Fibroblast of skin of scalp (primary cell): ENCODE measurements around the gene SFTPA1. TPM values are rescaled to one million over a fixed set of nuclear protein-coding genes. Genes with fewer than 3 reads are reported as not detected.
"Not testable (repeated sequence)": the region's sequence is repeated elsewhere in the genome, so short reads cannot be mapped to it uniquely, and the experiment has no call there.

ENCODE experiments used
- DNase-seq: peaks from one replicate; pipeline ENCODE4 v3.0.0-alpha.2; 2013
- polyA plus RNA-seq, 2 experiments: library from polyadenylated mRNA; unstranded; fragments of 120-200 nt; gene quantifications; one replicate each; pipeline ENCODE4 v1.2.1, GENCODE V29; 2013; ENCODE audit not compliant: insufficient read length in 2 of 2

The SFTPA1 gene
- not detected for polyA plus RNA-seq (2013, experiment 1 of 2; ENCODE audit: insufficient read length)
- not detected for polyA plus RNA-seq (2013, experiment 2 of 2; ENCODE audit: insufficient read length)

GRCh38 chr10:79610601-79611191, at the start of gene SFTPA1:
Gene SFTPA1, plus strand, starts transcription at chr10:79610939. Its CDS starts 887 bp downstream, at chr10:79611826.
- no peak for DNase-seq

DNA sequence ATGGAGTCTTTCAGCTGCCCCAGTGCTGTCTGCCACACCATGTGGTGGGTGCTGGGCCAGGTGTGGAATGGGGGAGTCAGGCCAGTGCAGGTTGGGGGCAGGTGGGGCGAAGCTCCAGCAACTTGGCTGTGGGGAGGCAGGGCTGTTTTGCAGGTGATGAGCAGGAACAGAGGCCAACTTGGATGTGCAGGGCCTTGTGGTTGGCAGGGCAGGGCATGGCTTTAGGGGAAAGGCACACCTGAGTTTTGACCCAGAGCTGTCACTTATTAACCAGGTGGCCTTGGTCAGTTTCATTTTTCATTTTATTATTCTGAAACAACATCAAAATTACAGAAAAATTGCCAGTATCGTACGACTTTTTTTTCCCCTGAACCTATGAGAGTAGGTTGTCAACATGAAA, 49.5 kb upstream of the SFTPA1 start:
- no peak for DNase-seq

DNA sequence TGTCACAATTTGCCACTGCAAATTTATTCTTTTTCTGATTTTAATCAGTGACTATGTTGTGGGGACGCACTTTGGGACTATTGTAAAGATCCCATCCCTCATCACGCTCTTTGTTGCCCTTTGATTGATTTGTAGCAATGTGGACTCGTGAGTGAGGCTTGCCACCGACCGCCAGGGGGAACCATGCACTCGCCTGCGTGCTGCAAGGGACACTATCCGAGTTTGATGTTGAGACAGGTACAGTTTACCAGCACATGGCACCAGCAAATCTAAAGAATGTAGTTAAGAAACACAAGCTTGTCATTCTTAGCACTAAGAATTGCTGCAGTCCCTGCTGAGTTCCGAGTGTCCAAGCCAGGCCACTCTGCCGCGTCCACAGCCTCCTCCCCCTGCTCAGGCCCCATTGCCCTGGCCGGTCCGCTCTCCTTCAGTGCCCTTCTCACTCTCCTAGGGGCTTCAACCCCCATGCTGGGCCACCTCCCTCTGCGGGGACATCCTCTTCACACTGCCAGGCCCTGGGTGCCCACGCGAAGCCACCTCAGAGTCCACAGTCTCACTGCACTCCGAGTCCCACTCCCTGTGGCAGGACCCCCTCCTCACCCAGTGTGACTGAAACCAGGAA, 48.5 kb upstream of the SFTPA1 start:
- peak; percentile 64 for DNase-seq

- DNase-seq: no peak
These were observed 47.3 kb upstream of the SFTPA1 start for GRCh38 chr10:79563426-79563825.

GRCh38 chr10:79570624-79571023, 40.1 kb upstream of the SFTPA1 start:
- DNase-seq: not testable (repeated sequence)

DNA sequence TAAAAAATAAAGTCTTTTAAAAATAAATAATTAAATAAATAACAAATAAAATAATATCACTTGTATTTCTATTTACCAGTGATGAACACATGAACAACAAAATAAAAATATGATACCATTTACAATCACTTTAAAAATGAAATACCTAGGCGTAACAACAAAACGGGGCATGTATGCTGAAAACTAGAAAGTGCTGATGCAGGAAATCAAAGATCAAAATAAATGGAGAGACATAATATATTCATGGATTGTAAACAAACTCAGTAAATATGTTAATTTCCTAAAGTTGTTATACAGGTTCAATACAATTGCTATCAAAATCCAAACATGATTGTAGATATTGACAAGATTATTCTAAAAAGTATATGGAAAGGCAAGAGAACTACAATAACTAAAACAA, 31.4 kb upstream of the SFTPA1 start:
- DNase-seq: no peak

DNA sequence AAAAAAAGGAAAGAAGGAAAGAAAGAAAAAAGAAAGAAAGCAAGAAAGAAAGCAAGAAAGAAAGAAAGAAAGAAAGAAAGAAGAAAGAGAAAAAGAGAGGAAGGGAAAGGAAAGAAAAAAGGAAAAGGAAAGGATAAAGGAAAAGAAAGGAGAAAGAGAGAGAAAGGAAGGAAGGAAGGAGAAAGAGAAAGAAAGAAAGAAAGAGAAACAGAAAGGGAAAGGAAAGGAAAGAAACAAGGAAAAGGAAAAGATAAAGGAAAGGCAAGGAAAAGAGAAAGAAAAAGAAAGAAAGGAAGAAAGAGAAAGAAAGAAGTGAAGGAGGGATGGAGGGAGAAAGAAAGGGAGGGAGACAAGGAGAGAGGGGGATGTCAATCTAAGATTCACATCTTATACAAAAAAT, 29.7 kb upstream of the SFTPA1 start:
- no peak for DNase-seq

DNA sequence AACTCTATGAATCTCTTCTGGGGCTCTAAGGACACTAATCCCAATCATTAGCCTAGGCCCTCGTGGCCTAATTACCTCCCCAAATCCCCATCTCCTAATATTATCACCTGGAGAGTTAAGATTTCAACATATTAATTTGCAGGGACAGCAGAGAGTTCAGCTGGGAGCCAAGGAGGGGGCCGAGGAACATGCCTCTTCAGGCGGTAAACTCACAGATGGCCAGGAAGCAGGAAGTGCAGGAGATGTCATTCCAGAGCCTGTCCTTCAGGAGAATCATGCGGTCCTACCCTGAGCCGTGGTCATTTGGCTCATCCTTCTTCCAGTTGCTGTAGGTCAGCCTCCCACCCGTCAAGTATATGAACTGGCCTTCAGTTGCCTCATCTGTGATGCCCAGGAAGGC, 28.6 kb upstream of the SFTPA1 start:
- no peak for DNase-seq

- not testable (repeated sequence) for DNase-seq
These were observed 27.8 kb upstream of the SFTPA1 start for GRCh38 chr10:79582954-79583353.

- no peak for DNase-seq
These were observed 27.2 kb upstream of the SFTPA1 start for GRCh38 chr10:79583488-79584024.

DNA sequence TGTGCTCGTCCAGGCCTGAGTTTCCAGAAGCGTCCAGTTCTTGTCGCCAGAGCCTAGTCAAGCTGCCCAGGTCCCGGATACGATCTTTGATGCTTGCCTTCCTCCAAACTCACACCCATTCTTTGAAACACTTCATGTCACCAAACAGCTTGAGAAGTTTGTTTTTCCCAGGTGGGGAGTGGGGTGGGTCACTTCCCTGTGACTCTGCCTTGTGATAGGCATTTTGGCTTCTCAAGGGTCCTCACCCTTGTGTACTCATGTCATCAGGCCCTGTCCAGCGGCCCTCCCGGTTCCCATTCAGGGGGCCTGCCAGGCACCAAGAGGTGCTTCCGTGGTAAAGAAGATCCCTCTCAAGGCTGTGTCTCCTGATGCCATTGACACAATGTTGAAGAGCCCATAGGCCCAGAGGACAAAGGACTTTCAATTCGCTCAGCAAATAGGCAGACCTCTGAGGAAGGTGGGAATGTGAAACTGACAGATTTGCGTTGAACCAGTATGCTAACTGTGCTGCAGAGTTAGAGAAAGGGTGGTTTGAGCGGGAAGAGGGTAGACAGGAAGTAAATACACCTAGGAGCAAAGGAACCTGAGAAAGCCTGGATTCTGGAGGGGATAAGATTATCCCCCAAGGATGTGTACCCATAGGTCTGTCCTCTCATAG, 24.7 kb upstream of the SFTPA1 start:
- DNase-seq: no peak

DNA sequence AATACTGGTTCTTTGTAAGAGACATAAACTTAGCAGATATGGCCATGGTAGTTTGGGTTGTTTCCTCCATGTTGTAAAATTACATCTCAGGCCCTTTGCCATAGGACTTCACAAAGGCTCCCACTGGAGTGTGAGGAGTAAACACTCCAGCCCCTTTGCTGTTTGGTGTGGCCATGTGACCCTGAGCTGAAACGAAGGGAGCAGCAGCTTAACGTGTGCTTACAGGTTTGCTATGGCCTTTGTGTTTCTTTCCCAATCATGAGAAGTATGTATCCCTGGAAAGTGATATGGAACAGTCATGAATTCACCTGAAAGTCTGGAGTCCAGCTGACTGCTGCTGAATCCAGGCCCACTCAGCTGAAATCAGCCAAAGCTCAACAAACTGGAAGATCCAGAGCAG, 23.8 kb upstream of the SFTPA1 start:
- DNase-seq: no peak

DNA sequence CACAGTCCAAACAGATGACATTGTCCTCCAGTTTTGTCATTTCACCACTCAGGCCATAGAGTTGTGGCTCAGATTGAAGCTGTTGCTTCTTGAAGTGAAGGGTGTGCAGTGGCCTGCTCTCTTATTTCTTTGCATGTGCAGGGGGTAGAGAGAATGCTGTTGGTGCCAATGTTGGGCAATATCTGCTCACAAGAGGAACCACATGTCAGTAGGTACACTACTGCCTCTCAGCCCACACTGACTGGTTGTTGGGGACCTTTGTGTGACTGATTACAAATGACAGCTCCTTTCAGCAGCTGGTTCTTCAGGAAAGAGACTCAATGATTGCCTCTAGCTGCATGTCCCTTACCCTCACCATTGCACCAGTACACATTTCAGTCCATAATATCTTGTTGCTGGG, 21.9 kb upstream of the SFTPA1 start:
- DNase-seq: no peak

DNA sequence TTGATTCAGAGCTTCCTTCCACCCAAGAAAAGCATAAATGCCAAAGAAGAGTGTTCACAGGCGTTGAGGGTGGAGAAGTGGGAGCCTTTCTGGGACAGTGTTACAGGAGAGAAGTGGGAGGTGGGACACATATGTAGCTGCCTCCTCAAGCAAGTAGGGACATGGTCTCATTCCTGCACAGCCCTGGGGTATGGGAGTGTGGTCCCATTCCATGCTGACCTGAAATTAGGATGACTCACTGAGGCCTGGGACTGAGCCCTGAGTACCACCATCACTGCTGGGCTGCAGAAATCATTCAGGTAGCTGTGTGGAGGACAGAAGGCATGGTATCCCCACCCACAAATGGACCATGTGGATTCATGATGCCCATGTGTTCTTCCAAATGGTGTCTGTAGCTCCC, 17.4 kb upstream of the SFTPA1 start:
- DNase-seq: no peak

DNA sequence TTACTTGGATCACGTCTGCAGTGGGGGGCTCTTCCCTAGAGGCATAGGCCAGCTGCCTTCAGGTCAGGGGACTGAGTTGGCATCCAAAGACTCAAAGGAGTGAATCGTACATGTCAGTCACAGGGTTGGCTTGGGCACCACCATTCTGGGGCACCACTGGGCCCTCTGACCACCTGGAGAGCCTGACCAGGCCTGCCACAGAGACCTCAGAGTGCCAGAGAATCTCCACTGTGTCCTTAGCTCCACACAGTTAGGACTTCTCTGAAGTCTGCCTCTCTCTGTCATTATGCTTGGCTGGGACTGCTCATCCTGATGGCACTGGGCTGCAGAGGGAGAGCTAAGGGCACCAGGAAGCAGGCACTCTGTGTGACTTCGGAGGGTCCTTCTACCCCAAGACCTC, 16.2 kb upstream of the SFTPA1 start:
- DNase-seq: not testable (repeated sequence)

DNA sequence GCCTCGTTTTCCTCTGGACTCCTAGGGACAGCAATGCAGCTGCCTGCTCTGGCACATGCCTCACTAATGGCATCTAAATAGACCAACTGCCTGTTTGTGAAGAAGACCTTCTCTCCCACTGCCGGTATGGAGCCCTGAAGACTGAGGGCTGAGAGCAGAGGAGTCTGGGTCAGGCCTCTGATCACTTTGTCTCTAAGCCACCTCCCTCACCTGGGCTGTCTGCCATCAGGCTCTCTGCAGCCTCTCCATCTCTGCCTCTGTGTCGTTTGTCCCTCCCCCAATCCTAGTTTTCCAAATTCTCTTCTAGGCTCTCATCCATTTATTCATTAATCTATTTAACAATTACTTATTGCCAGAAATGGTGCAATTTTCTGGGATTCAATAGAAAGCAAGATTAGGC, 15.2 kb upstream of the SFTPA1 start:
- no peak for DNase-seq

GRCh38 chr10:79599644-79600043, 11.1 kb upstream of the SFTPA1 start:
- not testable (repeated sequence) for DNase-seq

DNA sequence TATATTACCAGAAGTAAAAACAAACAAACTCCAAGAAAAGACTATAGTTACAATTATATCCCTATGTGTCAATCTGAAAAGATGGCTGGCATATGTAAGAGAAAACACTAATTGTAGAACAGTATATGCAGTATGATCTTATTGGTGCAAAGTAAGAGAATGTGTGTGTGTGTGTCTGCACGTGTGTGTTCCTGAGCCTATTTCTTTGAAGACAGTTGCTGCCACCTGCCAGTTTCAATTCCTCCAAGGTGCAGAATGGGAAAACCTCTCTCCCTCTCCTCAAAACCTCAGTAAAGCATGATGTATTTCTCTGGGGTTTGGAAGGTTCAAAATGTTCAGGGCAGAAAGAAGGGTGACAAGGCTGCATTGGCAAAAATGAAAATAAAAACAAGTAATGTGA, 8.8 kb upstream of the SFTPA1 start:
- no peak for DNase-seq

DNA sequence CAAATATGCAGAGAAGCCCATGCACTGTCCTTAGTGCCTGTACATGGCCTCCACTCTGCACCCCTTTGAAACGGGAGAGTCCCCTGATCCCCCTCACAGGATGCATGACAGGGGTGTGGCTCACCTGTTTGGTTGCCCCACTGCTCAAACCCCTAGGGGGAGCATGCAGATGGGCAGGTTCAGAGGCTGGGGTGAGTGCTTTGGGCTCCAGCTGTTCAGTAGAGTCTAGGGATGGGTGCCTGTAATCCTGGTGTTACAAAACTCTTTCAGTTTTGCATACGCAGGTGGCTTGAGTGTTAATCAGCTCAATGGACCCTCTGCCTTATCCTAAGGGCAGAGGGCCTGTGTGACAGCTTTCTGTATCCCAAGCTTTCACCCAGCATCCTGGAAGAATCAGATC, 7.8 kb upstream of the SFTPA1 start:
- DNase-seq: no peak

DNA sequence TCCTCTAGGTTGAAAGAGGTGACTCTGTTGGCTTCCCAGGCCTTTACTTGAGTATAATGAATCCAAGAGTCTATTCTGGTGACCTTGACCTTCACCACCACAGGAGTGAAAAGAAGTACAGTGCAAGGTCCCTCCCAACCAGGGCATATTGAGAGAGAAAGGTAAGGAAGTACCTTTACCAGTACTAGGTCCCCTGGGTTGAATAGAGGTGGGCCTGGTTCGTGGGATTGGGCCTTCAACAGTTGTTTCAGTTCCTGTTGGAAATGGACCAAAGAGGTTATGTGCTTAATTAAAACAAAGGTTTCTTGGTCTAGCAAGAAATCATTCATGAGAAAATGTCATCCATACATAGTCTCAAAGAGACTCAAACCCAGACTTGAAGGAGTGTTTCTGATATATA, 6.4 kb upstream of the SFTPA1 start:
- DNase-seq: no peak

DNA sequence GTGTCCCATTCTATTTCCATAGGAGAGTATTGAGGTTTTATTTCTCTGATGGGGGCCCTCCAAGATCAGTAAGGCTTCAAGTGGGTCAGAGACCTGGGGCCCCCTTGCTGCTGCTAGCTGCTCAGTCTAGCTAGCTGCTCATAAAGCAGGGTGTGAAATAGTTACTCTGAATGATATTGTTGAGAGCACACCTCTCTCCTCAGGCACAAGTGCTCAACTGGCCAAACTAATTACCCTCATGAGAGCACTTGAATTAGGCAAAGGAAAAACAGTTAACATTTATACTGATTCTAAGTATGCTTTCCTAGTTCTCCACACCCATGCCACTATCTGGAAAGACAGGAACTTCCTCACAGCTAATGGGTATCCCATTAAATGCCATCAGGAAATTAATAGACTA, 5.4 kb upstream of the SFTPA1 start:
- DNase-seq: no peak

GRCh38 chr10:79608505-79609375, 2.0 kb upstream of the SFTPA1 start:
- peak; percentile 41 for DNase-seq
